Ovary (tissue), 9 donors: Measurements from ENCODE around the gene CCNE1. TPM values are rescaled to one million over a fixed set of nuclear protein-coding genes. Genes with fewer than 3 reads are reported as not detected.
A peak's percentile ranks its signal among the peaks of the same experiment; 100 is the strongest.

Experiments used
- DNase-seq, 5 donors: peaks; one replicate each; pipeline ENCODE4 v3.0.0-alpha.2; 2019 to 2020
- H3K27ac ChIP-seq, 2 donors: fragments of 200-600 bp; one replicate each; pipeline versions ENCODE4 v1.5.1 to v1.8.0; 2019 to 2022
- H3K27me3 ChIP-seq: fragments of 200-600 bp; one replicate; pipeline ENCODE4 v1.8.0; 2022
- H3K36me3 ChIP-seq: fragments of 200-600 bp; sonication (generic); one replicate; pipeline ENCODE4 v1.5.1; 2019
- H3K4me1 ChIP-seq: one replicate; pipeline ENCODE4 v1.8.1; 2013; ENCODE audit warnings: mild to moderate bottlenecking, moderate library complexity; ENCODE audit not compliant: insufficient read depth
- H3K4me3 ChIP-seq: fragments of 200-600 bp; sonication (generic); one replicate; pipeline ENCODE4 v1.5.1; 2017
- H3K9me3 ChIP-seq, 2 donors: fragments of 200-600 bp in 1 of 2; sonication (generic) in 1 of 2; one replicate each; pipeline versions ENCODE4 v1.5.1 to v1.8.1; 2013 to 2019; ENCODE audit warnings: mild to moderate bottlenecking in 1 of 2, moderate library complexity in 1 of 2
- CTCF ChIP-seq, 3 donors: fragments of 450-650 bp in 2 of 3; fragments of 200-600 bp in 1 of 3; IDR thresholded peaks; one replicate each; pipeline versions ENCODE4 v1.5.1 to v1.8.0; 2016 to 2022; ENCODE audit warnings: antibody characterized with exemption in 3 of 3, mild to moderate bottlenecking in 1 of 3
- EP300 ChIP-seq: sonication (generic); formaldehyde crosslinking; IDR thresholded peaks from one replicate; pipeline ENCODE4 v1.6.1; 2017; ENCODE audit warnings: antibody characterized with exemption
- POLR2A ChIP-seq: fragments of 450-650 bp; IDR thresholded peaks from one replicate; pipeline ENCODE4 v1.6.1; 2017; ENCODE audit warnings: antibody characterized with exemption, mild to moderate bottlenecking, moderate library complexity
- WGBS, 3 donors: extraction: QIAGEN DNeasy Blood & Tissue Kit in 1 of 3; methylation state at CpG; one replicate each; pipeline versions ENCODE4 v1.1.5 to v1.1.7; 2013 to 2017; 5-methylcytosine and 5-hydroxymethylcytosine counted together
- intact Hi-C, 4 donors: fragments of 100-400 bp; cut with DNase I; formaldehyde crosslinking; loops; one replicate each; pipeline versions ENCODE4 v1.11.0 to v1.15.1; 2022 to 2023
- polyA plus RNA-seq, 2 donors: library from polyadenylated mRNA; stranded (reverse); fragments of 200-250 nt in 1 of 2; fragments of 350-450 nt in 1 of 2; fragmentation: Illumina TruSeq in 1 of 2; extraction: RNeasy Lipid Tissue Mini Kit (QIAGEN cat#74804) in 1 of 2; gene quantifications; one replicate each; pipeline ENCODE4 v1.2.3, GENCODE V29; 2013 to 2014
- total RNA-seq, 7 donors: library from RNA; depleted of rRNA in 2 of 7; stranded (reverse); fragments of >200 nt in 2 of 7; fragmentation: NEBNext Ultra II Directional in 3 of 7; extraction: Animal tissue kit (Norgen Biotek cat#: 25700) in 3 of 7; gene quantifications; one replicate each; pipeline versions ENCODE4 v1.1.0 to v1.2.4, GENCODE V29; 2016 to 2023
- donor health status: DM: no; HTN: no; CAD: no; lungs with moderate emphysema.
- donor health status: DM: no; HTN: no; CAD: no.
- donor health status: Bipolar disorder and iron deficiency.
- donor health status: DM: yes; HTN: yes; CAD: no.
- donor health status: DM: no; HTN: no; CAD: no.
- donor health status: DM: yes; HTN: yes; CAD: no.

The CCNE1 gene
- total and polyA plus RNA-seq, 9 donors = 0.36 to 2.7 (median 0.98) TPM

- peaks cover 7% of the 10 kb centered on the region for H3K4me1 ChIP-seq
- peak overlapping the region; percentile 14 for H3K4me3 ChIP-seq
- H3K27ac ChIP-seq = no peak overlapping the region
- intact Hi-C loops = loop anchor here in 1 of 4 donors (1.0 kb wide), 1 partner anchor 32 kb away; the partner anchor contains the start of gene CCNE1
- no peak for TF ChIP-seq POLR2A
- no peak for TF ChIP-seq CTCF (IDR thresholded peaks at IDR 0.05)
- TF ChIP-seq EP300 = no peak
- H3K27me3 ChIP-seq = no peaks in the 10 kb centered on the region
- DNase-seq = peak; percentile 28 to 67 (median 58)
- H3K36me3 ChIP-seq = no peaks in the 10 kb centered on the region
- 3 to 6% (median 4%) methylated on average over 48 of the region's 48 CpGs for WGBS, 3 donors
- no peaks in the 10 kb centered on the region for H3K9me3 ChIP-seq
Observed at GRCh38 chr19:29843180-29844051, 31.6 kb downstream of the CCNE1 start.

GRCh38 chr19:29844891-29845573, 33.2 kb downstream of the CCNE1 start:
- Histone ChIP-seq H3K9me3 (no peaks in the 10 kb centered on the region), H3K27ac (peak overlapping the region; percentile 63 to 90), H3K36me3 (no peaks in the 10 kb centered on the region), H3K4me3 (peak overlapping the region; percentile 74), H3K4me1 (peaks cover 7% of the 10 kb centered on the region), H3K27me3 (no peaks in the 10 kb centered on the region)
- 0 to 1% (median 0%) methylated on average over 41 to 49 of the region's 49 CpGs for WGBS, 3 donors
- peak; percentile 93 to 97 (median 96) for DNase-seq
- TF ChIP-seq POLR2A (no peak), CTCF (IDR thresholded peaks at IDR 0.05) (no peak), EP300 (no peak)
- intact Hi-C loops = loop anchor here in 1 of 4 donors (1.0 kb wide), 1 partner anchor 34 kb away; the partner anchor contains the start of gene CCNE1

GRCh38 chr19:29845574-29846176, 33.9 kb downstream of the CCNE1 start:
- H3K36me3 ChIP-seq = no peaks in the 10 kb centered on the region
- intact Hi-C loops = no loop called here
- H3K9me3 ChIP-seq = no peaks in the 10 kb centered on the region
- TF ChIP-seq CTCF (IDR thresholded peaks at IDR 0.05) (no peak), EP300 (no peak), POLR2A (no peak)
- H3K27ac ChIP-seq = peak overlapping the region in 1 of 2 donors; percentile 90
- peaks cover 7% of the 10 kb centered on the region for H3K4me1 ChIP-seq
- 2 to 3% (median 2%) methylated on average over 22 of the region's 22 CpGs for WGBS, 3 donors
- no peaks in the 10 kb centered on the region for H3K27me3 ChIP-seq
- DNase-seq = peak in 2 of 5 donors; percentile 17 to 32
- peak overlapping the region; percentile 74 for H3K4me3 ChIP-seq

- H3K9me3 ChIP-seq = no peaks in the 10 kb centered on the region
- DNase-seq = no peak
- intact Hi-C loops = no loop called here
Observed at GRCh38 chr19:29849208-29849607, 37.4 kb downstream of the CCNE1 start.

More at GRCh38 chr19:29849208-29849607, 37.4 kb downstream of the CCNE1 start:
- TF ChIP-seq EP300 (no peak), POLR2A (no peak), CTCF (IDR thresholded peaks at IDR 0.05) (no peak)
- 28 to 41% (median 38%) methylated on average over 2 of the region's 2 CpGs for WGBS, 3 donors
- H3K4me3 ChIP-seq = no peak overlapping the region
- H3K27me3 ChIP-seq = no peaks in the 10 kb centered on the region
- no peak overlapping the region for H3K27ac ChIP-seq
- no peaks in the 10 kb centered on the region for H3K36me3 ChIP-seq
- H3K4me1 ChIP-seq = peaks cover 2% of the 10 kb centered on the region
